HepG2 (cell line): Measurements from ENCODE around the gene CTDP1. TPM values are rescaled to one million over a fixed set of nuclear protein-coding genes. Genes with fewer than 3 reads are reported as not detected.

Source experiments
- CC2D1A ChIP-seq: sonication (generic); formaldehyde crosslinking; IDR thresholded peaks from 2 replicates; pipeline ENCODE4 v1.8.1; 2023; ENCODE audit warnings: mild to moderate bottlenecking, missing genetic modification reagents
- DMAP1 ChIP-seq: IDR thresholded peaks from 2 replicates; pipeline ENCODE4 v1.6.1; 2016
- FOXA3 ChIP-seq: IDR thresholded peaks from 2 replicates; pipeline ENCODE4 v1.6.1; 2016; ENCODE audit warnings: missing genetic modification reagents, missing compliant biosample characterization
- NAIF1 ChIP-seq: sonication (generic); formaldehyde crosslinking; IDR thresholded peaks from 2 replicates; pipeline ENCODE4 v1.5.0; 2020; ENCODE audit warnings: mild to moderate bottlenecking, missing genetic modification reagents, borderline replicate concordance
- NFIC ChIP-seq: IDR thresholded peaks from 2 replicates; pipeline ENCODE4 v1.6.1; 2012; ENCODE audit warnings: mild to moderate bottlenecking, low read length, inconsistent platforms
- PHF5A ChIP-seq: IDR thresholded peaks from one replicate; pipeline ENCODE4 v1.6.1; 2018; ENCODE audit warnings: low read depth, missing genetic modification reagents; ENCODE audit not compliant: unreplicated experiment
- SRSF4 ChIP-seq: fragments of 200-400 bp; formaldehyde crosslinking; IDR thresholded peaks from one replicate; pipeline ENCODE4 v1.6.1; 2018; ENCODE audit warnings: mild to moderate bottlenecking, low read depth, low read length, moderate library complexity; ENCODE audit not compliant: poor library complexity, severe bottlenecking
- XRCC5 ChIP-seq: fragments of 200-400 bp; formaldehyde crosslinking; optimal IDR thresholded peaks from 2 replicates; pipeline ENCODE3; 2017; ENCODE audit warnings: mild to moderate bottlenecking, low read length
- polyA plus RNA-seq, 8 experiments: library from polyadenylated mRNA; depleted of rRNA in 3 of 8; stranded (reverse) in 7 of 8; unstranded in 1 of 8; fragments of >200 nt; fragmentation: Illumina TruSeq in 4 of 8; extraction: Trizol in 4 of 8; gene quantifications; 2 replicates each; pipeline versions ENCODE4 v1.2.1 to v1.2.3, GENCODE V29; 2011 to 2016; ENCODE audit warnings: low read depth in 4 of 8, missing spikeins in 1 of 8, mixed read lengths in 1 of 8; ENCODE audit not compliant: insufficient read depth in 1 of 8
- total RNA-seq, 5 experiments: library from RNA; depleted of rRNA; stranded (reverse); fragments of >200 nt; fragmentation: Illumina TruSeq; extraction: Trizol; gene quantifications; 2 replicates each; pipeline ENCODE4 v1.2.3, GENCODE V29; 2016; ENCODE audit warnings: low read depth in 1 of 5
- TF ChIP-seq, protein P1 (sequence below): sonication (generic); formaldehyde crosslinking; IDR thresholded peaks from 2 replicates; pipeline ENCODE4 v1.4.0; 2020; ENCODE audit warnings: missing genetic modification reagents, low read depth, mild to moderate bottlenecking, borderline replicate concordance
- TF ChIP-seq, protein P2 (sequence below): sonication (generic); formaldehyde crosslinking; IDR thresholded peaks from 2 replicates; pipeline ENCODE4 v1.8.0; 2022; ENCODE audit warnings: mild to moderate bottlenecking, missing genetic modification reagents

Gene CTDP1
- total and polyA plus RNA-seq, 2 of the 13 experiments (the other 11 are each of a cell fraction or from before 2014, with no cell fraction given) = 6.9 to 11.0 TPM

DNA sequence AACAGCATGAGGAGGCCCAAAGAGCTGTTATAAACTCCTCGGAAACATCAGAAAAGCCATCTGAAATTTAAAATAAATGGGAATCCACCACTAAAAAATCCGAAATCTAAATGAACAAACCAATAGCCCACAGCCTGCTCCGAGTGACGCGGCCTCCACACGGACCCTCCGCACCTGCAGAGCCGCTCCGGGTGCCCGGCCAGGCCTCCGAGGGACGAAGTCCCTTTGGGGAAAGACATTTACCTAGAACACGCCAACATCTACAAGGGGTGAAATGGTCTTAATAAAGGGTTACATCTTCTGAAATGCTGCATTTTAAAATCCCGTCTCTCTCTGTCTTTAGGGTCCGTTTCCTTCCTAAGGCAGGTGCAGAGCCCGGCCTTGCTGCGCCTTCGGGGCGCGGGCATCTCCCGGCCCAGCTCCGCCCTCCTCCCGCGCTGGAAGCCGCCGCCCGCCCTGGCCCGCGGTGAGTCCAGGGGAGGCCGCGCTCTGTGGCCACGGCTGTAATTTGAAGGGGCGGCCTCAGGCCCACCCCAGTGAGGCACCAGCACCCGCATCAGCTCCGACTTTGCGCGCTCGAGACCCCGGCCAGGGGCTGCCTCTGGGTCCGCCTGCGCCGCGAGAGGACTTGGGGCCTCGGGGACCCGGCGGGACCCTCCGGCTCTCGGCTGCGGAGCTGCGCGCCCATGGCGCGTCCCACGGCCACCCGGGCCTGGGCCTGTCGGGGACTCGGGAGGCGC, 42.3 kb upstream of the CTDP1 start (continued):
- TF ChIP-seq XRCC5 (no peak), CC2D1A (CRISPR knock-in tag) (no peak), NAIF1 (CRISPR knock-in tag) (no peak), PHF5A (CRISPR knock-in tag) (no peak), NFIC (no peak), SRSF4 (no peak), FOXA3 (no peak), DMAP1 (CRISPR knock-in tag) (no peak)
- TF ChIP-seq, protein P1, sequence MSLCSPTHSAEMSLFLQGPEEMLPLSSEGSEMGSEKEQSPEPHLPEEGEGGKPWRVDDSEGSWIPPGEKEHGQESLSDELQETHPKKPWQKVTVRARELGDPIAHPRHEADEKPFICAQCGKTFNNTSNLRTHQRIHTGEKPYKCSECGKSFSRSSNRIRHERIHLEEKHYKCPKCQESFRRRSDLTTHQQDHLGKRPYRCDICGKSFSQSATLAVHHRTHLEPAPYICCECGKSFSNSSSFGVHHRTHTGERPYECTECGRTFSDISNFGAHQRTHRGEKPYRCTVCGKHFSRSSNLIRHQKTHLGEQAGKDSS = no peak
- TF ChIP-seq, protein P2, sequence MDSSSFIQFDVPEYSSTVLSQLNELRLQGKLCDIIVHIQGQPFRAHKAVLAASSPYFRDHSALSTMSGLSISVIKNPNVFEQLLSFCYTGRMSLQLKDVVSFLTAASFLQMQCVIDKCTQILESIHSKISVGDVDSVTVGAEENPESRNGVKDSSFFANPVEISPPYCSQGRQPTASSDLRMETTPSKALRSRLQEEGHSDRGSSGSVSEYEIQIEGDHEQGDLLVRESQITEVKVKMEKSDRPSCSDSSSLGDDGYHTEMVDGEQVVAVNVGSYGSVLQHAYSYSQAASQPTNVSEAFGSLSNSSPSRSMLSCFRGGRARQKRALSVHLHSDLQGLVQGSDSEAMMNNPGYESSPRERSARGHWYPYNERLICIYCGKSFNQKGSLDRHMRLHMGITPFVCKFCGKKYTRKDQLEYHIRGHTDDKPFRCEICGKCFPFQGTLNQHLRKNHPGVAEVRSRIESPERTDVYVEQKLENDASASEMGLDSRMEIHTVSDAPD = no peak
